Stimulated activated CD4-positive, alpha-beta T cell treated with anti-CD3 and anti-CD28 coated beads, Interleukin-1b, Interleukin-23, amount 100 ng/mL, for 1 hour (primary cell): ENCODE measurements around the gene TACC2.

ENCODE experiments used
- DNase-seq, 2 donors: peaks; one replicate each; pipeline ENCODE4 v3.0.0-alpha.2; 2020; ENCODE audit warnings: low read depth in 2 of 2

TACC2 gene

DNA sequence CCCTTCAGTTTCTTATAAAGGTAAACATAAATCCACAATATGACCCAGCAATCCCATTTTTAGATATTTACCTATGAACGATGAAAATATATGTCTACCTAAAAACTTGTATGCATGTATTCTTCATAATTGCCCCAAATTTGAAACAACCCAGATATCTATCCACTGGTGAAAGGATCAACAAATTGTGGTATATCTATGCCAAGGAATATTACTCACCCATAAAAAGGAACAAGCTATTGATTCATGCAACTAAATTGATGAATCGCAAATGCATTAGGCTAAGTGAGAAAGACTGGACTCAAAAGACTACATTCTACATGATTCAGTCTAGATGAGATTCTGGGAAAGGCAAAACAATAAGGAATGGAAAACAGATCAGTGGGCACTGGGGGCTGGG is 156.2 kb downstream of the TACC2 start:
- no peak for DNase-seq

DNA sequence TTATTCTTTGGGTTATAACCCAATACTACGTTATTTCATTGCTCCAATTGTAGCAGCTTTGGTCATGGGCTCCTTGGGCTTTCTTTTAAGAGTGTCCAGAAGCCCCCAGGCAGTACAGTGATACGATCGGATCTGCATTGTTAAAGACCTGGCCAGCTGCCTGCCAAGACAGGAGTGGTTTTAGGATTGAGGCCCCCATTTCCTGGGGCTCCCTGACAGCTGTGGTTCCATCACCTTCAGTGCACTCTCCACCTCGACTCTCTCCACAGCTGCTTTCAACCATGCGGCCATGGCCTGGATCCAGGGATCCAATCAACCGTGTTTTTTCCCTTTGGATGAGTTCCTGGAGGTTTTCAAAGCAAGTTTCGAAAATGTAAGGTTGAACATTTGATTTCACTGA is 158.7 kb downstream of the TACC2 start:
- no peak for DNase-seq

DNA sequence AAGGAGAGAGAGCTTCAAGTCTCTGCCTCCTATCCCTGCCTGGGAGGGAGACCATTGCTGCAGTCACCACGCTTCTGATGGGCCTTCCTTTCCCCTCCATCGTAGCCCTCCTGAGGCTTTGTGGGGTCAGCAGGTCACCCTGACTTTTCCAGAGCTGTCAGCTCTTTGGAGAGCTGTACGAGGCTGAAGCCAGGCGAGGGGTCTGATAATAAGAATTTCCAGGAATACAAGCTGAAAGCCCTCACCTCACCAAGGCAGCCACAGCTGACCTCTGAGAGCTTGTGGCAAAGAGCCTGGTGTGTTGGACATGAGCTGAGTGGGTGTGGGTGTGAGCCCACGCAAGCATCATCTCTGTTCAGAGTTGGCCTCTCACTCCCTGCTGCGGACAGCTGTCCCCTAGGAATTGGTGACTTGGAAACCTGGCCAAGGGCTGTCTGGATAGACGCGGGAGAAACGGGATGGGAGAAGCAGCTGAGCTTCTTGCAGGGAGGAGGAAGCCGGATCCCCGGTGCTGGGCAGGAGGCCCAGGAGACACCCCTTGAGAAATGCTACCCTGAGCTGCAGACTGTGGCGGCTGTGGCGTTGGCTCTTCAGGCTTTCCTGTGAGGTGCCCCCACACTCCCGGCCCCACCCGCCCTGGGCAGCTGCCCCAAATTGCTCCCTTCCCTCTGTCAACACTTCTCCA is 160.1 kb downstream of the TACC2 start:
- DNase-seq = no peak

DNA sequence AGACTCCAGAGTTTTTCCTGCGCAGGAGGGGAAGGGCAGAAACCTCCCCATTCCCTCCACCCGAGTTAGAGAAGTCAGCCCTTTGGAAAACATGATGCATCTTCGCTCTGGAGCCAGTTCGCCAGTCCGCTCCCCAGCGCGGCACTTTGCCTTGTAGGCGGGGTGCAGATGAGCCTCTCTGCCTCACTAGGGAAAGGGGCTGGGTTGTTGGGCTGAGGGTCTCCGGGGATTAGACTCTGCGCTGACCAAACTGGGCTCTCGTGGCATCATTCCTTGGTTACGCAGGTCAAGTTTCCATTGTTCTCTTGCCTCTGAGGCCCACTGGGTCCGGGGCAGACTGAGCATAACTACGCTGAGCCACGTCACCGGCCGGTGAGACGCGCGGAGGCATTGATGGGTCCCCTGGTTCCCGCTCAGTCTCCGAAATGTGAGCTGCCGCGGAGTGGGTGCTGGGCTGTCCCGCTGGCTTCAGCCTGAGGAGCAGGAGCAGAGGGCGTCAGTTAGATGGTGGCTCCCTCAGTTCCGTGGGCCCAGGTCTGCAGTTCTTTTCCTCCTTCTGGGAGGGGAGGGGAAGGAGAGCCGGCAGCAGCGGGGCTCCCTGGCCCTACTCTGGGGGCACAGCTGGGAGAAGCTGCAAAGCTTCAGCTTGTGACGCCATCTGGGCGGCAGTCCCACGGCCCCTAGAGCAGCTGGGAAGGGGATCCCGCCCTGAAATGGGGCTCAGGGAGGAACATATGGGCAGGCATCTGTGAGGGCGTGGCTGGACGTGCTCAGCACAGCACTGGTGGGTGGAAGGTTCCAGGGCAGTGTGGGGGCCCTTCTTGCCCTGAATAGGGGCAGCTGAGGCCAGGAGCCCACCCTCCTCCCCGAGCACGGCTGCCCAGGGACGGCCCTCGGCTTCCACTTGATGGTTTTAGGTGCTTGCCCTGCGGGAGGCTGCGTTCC is 160.9 kb downstream of the TACC2 start:
- DNase-seq = no peak

DNA sequence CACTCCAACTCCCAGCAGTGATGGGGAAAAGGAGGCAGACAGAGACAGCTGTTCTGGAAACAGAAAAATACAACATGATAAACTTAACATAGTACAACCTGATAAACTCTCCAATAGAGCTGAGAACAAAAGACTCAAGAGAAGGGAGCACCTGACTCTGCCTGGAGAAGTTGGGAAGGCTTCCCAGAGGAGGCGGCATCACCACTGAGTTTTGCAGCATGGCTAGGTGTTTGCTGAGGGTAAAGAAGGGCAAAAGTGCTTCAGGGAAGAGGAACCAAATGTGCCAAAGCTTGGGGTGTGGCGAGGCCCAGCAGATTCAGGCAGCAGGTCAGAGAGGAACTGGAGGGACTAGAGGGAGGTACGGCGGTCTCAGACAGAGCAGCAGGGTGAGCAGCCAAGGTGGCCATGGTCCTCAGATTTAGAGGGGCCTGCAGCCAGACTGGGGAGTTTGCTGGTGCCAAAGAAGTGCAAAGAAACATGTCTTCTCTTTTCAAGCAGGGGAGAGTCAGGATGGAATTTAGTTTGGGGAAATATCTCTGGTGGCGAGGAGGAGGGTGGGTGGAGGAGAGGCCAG is 162.2 kb downstream of the TACC2 start:
- DNase-seq = no peak

DNA sequence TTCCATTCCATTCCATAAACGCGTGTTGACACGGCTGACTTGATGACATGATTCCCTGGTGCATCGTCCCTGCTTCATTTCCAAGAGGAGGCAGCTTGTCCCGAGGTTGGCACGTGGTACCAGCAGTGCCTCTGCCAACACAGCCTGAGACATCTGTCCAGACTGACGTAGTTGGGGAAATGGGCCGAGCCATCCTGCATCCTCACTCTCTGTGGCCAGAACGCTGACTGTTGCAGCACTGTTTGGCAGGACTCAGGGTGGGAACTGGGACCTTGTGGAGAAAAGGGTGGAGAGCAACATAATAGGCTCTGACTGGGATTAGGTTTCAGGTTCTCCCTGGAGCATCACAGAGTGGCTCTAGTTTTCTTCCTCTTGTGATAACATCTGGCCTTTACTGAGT is 163.6 kb downstream of the TACC2 start:
- no peak for DNase-seq

DNA sequence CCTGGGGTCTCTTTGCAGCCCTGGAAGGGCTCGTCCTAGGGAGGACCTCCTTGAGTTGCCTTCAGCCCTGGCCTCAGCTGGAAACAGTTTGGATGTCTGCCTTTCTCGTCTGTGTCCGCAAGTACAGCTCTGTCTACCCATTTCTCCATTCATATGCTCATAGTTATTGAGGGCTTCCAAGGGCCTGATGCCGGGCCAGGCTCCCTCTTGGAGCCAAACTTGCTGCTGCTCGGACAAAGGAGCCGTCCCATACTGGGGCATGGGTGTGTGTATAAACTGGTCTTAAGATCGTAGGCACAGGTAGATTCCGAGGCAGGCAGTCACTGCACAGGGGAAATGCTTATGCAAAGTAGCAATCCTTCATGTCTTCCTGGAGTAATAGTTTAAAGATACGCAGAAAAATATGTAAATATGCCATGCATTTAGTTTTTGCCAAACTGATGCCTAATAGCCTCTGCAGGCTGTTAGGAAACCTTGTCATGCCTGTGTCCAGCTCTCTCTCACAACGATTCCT is 165.1 kb downstream of the TACC2 start:
- DNase-seq = no peak

DNA sequence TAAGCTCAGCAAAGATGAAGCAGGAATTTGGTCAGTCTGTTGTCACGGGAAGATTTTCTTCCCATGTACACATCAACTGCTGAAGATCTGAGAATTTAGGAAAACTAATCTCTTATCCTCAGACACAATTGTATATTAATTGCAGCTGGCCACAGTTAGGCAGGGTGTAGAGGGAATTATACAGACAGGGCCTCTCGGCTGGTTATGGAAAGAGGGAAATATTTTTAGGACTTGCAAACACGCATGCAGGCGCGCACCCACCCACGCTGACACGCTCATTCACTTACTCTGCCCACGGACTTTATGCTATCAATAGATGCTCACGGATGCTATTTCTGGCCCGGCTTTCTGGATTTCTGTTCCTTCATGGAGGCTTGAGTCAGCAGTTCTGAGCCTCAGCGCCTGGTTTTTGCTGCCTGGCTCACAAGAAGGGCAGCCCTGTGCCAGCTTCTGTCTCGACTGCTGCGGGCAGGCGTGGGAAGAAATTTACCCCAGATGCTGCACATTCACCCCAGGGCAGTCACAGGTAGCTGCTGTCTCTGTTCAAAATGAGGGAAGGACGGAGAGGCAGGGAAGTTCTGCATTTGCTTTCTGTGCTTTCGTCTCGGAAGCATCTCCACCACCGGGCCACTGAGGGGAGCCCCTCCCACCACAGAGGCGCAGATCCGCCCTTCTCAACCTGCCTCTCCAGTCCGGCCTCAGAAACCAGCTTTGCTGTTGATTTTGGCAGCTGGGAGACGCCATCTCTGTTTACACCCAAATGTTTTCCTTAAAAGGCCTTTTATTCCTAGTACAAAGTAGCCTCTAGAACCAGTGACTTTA is 165.8 kb downstream of the TACC2 start:
- no peak for DNase-seq

DNA sequence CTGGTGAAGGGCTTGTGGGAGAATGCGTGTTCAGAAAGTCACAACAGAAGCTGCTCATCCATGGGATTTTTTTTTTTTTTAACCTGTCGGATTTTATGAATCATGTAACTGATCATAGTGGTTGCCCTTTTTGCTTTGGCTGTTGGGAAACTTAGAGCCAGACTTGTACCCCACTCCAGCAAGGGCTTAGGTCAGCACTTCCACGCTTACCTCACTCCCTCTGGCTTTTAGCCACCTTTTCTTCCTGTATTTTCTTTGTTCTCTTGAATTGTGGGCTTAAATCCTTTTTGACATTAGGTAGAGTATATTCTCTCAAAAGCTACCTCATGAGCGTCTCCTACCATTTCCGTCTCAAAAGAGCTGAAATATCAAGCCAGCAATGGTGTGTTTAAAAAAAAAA is 168.5 kb downstream of the TACC2 start:
- no peak for DNase-seq

DNA sequence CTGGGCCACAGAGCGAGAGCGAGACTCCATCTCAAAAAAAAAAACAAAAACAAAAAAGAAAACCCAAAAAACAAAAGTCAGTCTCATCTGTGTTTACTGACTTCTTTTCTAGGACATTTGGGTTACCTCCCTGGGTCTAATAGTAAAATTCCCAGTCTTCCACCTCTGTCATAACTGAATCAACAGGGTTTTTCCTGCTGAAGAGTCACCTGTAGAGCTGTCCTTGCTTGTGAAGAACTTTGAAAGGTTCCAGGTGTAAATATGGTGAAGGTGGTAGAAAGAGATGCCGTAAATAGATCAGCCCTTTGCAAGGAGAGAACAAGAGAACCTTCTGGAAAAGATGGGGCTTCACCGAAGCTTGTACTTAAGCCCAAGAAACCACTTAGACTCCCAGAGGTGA is 169.4 kb downstream of the TACC2 start:
- no peak for DNase-seq

DNA sequence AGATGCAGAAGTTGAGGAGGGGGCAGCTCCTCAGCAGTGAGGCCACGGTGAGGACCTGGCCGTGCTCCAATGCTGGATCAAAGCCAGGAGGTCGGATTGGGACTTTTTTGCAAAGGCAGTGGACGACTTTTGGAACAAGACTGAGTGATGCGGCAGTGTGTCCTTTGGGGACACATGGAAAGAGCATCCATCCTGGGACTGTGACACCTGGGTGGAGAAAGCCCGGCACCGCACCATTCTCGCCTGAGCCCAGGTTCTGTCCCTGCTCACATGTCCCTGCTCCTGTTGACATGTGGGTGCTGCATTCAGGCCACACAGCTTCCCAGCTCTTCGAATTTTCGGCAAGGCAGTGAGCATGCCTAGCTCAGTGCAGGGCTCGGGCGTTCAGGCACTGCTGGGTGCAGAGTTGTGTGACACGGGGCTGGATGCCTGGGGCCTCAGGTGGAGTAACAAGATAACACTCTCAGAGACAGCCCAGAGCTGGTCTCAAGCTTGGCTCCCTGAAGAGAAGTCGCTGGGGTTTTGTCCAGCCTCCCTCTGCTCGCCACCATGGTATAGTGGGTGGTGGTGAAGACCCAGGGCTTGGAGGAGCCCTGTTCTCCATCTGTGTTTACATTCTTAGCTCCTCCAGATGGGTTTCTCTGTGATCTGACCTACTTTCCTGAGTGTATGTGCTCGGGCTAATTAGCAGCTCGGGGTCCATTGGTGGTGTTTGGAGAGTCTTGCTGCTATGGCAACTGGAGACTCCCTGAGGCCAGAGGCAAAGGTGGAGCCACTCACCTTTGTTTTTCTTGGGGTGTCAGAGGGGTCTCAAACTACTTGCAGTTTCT is 170.4 kb downstream of the TACC2 start:
- DNase-seq = no peak

DNA sequence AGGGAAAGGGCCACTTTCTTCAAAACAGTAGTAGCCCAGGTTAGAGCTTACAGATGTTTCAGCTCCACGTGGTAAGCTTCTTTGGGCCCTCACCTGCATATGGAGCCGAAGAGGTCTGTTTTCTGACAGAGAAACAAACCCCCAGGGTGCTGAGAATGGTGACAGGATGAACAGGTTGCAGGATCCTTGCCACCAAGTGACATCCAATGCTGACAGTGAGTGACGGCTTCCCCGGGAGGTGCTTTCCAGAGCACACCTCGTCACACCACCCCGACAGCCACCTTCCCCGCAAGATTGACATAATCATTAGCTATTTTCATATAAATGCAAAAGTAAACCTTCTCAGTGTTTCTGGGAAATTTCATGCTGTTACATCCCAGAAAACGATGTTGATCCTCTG is 172.8 kb downstream of the TACC2 start:
- no peak for DNase-seq

DNA sequence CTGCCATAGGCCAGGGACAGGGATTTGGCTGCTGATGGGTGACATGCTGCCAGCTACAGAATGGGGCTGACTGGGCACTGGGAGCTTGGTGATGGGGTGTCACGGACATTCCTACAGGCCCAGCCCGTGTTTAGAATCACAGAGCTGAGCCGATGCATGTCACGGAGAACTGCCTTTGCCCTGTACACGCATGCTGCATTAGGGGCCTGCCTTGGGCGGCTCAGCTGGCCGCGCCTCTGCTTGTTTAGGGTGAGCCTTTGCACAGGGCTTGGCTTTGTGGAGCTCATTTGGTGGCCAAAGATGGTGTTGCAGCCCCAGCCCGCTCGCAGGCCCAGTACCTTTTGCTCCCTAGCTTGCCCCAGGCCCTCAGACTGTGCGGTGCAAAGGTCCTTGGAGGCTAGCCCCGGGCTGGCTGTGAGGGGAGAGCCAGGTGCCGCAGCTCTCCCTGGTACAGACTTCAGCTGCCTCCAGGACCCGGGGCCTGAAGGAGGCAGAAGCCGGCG is 173.8 kb downstream of the TACC2 start:
- DNase-seq = no peak

DNA sequence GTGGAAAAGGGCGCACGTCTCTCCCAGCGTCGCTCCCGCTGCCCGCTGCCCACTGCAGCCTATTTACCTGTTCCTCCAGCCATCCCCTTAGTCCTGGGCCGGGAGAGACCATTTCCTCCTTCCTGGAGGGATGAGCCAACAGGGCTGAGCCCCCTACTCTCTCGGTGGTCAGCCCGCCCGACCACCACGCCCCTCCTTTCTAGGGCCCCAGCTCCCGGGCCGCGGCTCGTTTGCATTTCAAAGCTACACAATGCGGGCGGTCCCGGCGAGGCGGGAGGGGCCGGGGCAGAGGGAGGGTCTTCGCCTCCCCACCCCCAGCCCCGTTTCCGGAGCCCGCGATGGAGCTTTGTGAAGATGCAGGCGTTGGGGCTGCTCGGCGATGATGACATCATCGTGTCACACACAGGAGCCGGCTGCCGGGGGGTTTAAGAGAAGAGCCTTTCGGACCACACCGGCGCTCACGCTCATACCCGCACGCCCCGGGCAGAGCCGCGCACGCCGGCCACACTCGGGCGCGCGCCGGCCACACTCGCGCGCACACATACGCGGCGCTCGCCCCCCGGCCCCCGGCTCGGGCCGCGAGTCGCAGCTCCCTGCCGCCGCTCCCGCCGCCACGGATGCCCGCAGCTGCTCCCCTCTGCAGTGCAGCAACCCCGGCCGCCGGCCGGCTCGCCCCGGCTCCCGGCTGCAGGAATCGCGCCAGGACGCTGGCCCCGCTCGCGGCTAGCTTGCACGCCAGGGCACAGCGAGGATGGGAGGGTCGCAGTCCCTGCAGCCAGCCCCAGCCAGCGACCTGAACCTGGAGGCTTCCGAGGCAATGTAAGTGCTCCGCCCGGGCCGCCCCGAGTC is 174.4 kb downstream of the TACC2 start:
- no peak for DNase-seq

DNA sequence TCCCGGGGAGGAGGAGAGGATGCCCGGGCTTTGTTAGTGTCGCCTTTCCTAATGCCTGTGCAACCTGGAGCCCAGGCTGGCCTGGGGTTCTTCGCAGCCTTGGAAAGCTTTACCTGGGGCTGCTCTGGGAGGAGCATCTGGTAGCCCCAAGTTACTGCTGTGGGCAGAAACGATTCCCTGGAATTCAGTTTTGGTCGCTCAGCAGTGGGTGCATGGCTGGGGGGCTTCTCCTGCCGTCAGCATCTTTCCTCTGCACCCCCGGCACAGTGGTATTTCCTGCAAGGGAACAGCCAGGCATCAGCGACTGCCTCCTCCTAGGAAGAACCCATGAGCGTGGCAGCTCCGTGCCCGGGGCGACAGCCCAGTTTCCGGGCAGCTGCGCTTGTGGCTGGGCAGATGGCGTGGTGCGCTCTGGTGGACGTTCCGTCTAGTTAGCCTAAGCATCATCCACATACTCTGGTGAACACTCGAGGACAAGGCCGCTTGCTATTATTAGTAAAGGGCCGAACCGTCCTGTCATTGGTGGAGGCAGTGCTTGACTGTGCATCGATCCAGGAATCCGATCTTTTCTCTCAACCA is 175.1 kb downstream of the TACC2 start:
- no peak for DNase-seq

DNA sequence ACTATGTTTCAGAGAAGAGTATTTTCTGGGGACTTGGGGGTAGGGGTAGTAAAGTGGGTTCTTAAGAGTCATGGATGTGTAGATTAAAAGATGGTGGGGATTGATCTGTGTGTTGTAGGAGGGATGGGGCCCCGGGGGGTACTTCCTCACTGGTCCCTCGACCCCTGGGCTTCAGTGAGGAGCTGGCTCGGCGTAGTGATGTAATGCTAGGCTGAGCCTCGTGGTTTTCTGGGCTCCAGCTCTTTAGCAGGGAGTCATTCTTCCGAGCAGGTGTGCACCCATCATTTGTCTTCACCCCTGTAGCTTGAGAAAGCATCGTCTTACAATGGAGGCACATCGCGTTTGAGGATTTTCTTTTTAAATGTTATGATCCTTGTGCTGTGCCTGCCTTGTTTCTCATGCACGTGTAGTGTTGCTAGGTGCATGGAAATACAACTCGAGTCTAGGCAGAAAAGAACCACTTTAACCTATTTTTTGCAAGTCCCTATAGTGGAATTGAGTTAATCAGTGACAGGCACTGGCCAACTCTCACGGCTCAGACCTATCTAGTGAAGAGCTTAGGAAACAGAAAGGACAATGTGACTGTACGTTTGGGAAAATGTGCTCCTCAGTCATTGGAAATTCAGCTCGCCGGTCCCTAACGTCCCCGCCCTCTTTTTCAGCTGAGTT is 176.0 kb downstream of the TACC2 start:
- DNase-seq = no peak

DNA sequence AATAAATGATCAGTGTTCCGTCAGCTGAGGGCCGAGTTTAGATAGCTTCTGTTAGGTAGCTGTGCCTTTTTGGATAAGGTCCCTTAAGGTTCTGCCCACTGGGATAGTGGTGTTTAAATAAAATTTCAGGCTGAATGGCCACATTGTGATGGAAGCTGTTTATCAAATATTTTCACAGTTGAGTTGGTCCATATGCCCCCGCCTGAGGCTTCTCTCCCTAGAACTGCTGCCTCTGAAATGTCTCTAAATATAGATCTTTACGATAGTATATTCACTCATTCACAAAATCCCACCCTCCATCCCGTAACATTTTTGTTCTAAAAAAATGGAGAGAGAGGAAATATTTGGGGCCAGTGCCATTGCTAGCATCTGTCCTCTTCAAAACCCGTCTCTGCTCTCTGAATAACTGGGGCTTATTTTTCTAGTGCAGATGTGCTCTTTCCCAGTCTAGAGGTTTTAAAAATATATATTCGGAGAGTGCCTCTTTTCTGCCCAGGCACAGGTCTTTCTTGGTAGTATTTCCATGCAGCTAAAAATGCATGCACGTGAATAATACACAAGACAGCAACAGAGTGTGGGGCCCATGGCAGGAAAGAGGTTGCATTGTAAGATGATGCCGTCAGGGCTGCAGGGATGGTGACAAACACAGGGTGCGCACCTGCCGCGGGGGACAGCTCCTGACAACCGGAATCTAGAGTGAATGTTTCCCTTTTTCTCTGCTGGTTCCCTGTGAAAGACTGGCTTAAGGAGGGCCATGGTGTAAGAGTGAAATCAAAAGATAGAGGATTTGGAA is 176.7 kb downstream of the TACC2 start:
- no peak for DNase-seq

DNA sequence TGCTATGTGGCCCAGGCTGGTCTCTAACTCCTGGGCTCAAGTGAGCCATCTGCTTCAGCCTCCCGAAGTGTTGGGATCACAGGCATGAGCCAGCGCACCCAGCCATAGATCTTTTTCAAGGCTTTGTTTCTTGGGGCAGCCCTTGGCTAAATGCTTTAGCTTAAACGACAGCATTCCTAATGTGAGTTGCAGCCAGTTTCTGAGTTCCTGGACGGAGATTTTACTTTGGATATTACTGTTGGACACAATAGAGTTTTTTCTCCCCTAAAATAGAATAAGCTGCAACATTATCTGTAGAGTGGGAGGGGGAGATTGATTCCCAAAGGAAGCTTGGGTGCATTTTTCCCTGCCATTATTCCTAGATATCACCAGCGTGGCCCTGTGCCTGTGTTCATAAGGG is 179.1 kb downstream of the TACC2 start:
- DNase-seq = no peak
